NCI-H82 (cell line): ENCODE data around the gene INF2.
A peak's percentile ranks its signal among the peaks of the same experiment; 100 is the strongest.
"Not testable (repeated sequence)": the region's sequence is repeated elsewhere in the genome, so short reads cannot be mapped to it uniquely, and the experiment has no call there.

Experiments used
- DNase-seq: peaks from one replicate; lab custom pipeline; 2025; lab: John Stamatoyannopoulos, UW

The INF2 gene

DNA sequence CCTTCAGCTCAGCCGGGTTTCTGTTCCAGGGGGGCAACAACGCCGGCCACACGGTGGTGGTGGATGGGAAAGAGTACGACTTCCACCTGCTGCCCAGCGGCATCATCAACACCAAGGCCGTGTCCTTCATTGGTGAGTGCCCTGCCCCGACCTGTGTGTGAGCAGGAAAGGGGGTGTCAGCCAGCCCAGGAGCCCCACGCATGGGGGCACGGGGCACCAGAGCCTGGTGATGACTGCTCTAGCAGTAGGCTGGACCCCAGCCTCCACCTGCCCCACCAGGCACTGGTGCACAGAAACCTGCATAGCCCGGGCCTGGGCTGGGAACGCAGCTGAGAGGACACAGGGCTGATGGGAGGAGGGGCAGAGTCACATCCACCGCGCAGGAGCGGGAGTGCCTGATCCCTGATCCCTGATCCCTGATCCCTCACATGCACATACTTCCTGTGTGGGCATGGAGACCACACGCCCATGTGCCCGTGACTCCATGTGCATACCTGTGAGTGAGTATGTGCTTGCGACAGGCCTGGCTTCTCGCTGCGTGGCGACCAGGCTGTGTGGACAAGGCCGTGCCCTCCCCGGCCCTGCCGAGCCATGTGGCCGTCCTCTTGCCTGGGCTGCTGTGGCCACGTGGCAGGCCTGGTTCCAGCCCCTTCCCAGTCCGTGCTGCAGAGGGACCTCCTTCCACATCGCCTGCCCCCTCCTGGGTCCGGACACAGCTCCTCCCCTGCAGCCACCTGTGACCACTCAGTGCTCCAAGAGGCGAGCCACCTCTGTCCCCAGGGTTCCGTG lies 45.8 kb downstream of the INF2 start:
- DNase-seq = peak; percentile 5

DNA sequence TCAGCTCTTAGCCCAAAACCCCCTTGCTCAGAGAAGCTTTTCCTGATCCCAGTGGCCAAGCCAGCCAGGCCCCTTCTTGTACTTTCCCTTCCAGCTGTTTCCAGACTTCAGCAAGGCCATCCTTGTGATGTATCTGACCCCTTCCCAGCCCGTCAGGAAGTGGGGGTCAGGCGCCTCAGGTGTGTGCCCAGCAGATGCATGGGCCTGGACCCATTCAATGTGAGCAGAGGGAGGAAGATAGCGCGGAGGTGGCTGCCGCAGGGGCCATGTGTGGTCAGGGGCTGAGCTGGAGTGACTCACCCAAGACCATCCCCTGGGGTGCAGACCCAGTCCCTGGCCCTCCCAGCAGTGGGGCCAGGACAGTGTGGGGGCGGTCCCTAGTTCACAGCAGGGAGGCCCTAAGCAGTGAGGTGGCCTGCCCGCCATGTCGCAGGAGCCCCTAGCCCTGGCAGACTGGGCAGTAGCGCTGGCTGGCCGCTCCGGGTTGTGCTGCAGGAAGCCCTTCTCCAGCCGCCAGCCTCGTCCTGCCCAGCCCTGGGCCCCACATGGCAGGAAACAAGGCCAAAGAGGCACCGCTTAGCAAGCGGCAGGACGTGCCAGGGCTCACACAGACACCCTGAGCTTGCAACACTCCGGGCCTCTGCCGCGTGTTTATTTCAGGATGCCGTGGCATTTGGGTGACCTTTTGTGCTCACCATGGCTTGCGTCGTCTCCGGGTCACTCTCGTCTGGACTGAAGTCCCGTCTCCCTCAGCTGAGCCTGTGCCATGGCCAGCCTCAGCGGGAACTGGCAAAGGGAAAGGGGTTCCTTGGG lies 46.6 kb downstream of the INF2 start:
- no peak for DNase-seq

DNA sequence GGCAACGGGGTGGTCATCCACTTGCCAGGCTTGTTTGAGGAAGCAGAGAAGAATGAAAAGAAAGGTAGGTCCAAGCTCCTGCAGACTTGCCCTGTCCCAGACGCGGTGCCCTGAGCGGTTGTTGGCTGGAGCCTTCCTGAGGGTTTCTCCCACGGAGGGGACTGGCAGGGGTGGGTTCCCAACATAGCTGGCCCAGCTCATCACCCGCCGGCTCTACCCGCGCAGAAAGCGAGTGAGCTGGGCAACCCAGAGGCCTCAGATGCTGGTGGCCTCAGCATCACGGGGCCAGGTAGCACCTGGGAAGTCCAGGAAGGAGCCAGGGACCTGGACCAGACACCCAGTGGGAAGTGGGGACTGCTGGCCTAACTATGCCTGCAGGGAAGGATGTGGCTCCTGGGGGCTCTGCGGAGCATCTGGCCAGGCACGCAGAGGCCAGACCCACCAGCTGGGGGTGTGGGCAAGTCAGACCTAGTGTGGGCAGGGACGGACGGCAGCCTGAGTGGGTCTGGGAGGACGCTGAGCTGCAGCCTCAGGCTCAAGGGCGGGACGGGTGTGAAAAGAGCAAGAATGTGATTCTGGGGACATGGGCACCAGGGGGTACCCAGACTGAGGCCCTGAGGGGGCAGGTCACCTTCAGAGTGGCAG lies 49.1 kb downstream of the INF2 start:
- DNase-seq = no peak

DNA sequence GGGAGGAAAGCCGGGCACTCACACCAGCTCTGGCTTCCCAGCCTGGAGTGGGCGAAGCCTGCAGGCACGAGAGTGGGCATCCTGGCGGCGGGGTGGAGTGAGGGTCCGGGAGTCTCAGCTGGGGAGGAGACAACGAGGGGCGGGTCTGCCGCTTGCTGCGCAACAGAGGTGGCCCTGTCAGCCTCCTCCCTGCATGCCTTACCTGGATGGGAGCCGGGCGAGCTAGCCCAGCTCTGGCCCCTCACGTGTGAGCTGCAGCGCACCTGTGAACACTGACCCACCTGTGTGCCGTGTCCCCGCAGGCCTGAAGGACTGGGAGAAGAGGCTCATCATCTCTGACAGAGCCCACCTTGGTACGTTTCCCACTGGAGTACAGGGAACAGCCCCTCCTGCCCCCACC lies 49.6 kb downstream of the INF2 start:
- no peak for DNase-seq

DNA sequence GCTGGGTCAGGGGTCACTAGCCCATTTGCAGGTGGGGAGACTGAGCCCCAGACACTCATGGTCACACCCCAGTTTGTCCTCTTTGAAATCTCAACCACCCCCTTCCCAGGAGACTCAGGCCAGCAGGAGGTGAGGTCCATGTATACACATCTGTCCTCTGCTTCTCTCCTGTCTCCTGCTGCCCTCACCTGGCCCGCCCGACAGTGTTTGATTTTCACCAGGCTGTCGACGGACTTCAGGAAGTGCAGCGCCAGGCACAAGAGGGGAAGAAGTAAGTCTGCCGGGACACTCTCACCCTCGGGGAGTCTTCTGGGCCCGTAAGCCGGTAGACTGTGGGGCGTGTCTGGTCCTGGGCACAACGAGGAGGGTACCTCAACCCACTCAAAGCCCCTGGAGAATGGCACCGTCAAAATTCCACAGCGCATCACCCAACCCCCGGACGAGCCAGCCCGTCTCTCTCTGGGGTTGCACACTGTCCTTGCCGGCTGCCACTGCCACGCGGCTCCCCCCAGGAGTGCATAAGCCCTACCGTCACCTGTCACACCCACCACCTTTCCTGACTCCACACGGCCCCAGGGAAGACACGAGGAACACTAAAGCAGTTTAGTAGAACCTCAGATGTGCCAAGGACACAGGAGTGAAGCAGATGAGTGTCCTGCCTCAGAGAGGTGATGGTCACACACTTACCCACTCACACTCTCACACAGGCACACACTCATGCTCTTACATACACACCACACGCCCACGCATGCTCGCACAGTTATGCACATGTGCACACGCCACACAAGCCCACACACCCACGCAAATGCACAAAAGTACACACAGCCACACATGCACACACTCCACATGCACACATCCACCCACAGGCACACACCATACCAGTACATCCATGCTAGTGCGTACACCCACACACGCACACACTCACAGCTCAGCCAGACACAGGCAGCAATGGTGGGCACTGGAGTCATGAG lies 50.4 kb downstream of the INF2 start:
- no peak for DNase-seq

DNA sequence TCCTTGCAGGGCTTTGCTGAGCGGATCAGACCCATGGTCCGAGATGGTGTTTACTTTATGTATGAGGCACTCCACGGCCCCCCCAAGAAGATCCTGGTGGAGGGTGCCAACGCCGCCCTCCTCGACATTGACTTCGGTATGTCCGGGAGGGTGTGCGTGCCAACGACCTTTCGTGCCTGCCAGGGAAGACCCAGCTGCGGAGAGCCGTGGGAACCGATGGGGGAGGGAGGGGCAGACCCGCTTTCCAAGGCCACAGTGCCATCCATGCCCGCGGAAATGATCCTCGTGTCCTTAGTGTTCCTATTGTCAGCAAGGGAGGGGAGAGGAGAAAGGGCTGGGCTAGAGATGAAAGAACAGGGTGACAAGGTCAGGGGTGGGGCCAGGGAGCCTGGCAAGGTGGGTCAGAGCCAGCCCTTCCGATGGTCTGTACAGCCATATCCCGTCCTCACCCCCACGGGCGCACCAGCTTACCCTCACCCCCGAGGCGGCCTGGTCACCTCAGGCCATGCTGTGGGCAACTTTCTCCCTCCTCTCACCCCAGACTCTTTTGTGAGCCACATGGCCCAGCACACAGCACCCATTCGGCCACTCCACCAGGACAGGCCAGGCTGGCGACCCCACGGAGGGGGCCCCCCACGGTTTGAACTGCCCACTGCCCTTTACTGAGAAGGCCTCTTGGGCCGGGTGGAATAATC lies 51.8 kb downstream of the INF2 start:
- DNase-seq = no peak

DNA sequence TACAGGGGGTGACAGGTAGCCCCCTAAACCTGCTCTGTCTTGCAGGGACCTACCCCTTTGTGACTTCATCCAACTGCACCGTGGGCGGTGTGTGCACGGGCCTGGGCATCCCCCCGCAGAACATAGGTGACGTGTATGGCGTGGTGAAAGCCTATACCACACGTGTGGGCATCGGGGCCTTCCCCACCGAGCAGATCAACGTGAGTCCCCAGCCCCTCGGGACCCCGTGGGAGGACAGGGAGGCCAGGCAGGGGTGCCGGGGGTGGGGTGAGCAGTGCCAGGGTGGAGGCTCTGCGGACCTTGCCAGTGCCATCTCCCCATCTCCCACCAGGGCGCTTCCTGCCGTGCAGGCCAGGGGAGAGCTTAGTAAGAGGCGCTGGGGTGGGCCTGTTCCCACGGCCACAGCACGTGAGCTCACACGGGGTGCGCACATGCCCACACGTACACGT lies 52.4 kb downstream of the INF2 start:
- no peak for DNase-seq

DNA sequence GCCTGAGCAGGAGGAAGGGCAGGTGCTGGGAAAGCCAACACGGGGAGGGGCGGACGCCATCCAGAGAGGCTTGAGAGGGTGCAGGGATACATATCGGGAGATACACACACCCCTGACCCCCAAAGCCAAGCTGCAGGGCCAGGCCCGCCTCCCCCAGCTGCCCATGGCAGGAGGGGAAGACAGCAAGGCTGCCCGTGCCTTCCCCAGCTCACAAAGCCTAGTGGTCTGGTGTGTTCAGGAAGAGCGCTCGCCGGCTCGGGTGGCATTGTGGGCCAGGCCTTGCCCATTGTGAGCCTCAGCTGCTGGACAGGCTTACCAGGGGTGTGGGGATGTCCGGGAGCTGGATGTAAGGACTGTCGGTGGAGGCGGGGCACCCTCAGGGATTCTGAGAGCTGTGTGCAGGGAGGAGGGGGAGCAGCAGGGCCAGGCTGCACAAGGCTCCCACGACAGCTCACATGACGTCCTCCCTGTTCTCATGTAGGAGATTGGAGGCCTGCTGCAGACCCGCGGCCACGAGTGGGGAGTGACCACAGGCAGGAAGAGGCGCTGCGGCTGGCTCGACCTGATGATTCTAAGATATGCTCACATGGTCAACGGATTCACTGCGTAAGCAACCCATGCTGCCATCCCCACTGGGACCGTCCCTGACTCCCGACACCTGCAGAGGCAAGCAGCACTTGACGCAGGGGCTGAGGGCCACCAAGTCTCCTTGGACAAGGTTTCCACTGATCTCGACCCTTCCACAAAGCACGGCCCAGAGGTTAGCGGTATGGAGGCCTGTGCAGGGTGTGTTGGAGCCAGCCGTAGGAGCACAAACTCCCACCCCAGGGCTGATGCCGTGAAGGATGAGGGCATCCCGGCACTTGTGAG lies 53.4 kb downstream of the INF2 start:
- no peak for DNase-seq

DNA sequence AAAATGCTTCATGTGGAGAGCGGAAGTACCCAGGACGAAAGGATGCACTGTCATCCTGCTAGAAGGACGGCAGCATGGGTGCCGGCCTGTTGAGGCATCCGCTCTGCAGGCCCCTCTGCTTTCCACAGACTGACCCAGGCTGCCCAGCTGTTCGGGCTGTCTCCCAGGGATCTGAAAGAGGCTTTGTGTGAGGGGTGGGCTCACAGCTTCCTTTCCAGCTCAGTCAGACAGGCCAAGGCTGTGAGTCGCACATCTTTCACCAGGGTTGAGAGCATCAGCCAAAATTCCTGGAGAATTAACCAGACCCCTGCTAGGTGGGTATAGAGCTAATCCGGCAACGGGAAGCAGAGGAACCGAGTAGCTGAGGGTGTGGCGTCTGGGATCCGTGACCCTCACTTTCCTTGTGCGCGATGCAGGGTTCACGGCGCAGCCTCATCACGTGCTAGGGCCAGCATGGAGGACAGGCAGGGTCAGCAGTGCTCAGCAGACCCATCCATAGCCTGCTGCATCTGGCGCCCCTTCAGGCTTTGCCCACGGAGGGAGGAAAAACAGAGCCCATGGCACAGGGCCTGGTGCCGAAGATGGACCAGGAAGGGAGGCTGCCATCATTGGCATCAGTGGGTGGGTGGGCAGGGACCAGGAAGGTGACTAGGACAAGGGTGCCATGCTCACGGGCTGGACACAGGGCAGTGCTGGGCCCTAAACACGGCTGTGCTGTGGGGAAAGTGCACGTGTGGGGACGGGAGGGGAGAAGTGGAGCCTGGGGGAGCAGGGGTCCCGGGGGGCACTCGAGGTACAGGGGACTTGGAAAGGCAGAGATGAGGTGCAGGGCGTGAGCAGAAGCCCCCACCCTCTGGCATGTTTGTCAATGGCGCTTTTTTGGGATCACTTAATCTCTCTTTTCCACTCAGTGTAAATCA lies 54.3 kb downstream of the INF2 start:
- no peak for DNase-seq

DNA sequence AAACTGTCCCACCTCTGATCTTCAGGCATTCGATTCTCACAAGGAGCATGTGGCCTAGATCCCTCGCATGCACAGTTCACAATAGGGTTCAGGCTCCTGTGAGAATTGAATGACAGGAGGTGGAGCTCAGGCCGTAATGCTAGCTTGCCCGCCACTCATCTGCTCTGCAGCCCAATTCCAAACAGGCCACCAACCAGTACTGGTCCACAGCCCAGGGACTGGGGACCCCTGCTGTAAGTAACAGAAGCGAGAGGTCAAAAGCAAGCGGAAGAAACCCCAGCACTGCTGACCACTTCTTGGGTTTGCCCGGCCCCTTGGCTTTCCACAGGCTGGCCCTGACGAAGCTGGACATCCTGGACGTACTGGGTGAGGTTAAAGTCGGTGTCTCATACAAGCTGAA lies 55.1 kb downstream of the INF2 start:
- DNase-seq = no peak

DNA sequence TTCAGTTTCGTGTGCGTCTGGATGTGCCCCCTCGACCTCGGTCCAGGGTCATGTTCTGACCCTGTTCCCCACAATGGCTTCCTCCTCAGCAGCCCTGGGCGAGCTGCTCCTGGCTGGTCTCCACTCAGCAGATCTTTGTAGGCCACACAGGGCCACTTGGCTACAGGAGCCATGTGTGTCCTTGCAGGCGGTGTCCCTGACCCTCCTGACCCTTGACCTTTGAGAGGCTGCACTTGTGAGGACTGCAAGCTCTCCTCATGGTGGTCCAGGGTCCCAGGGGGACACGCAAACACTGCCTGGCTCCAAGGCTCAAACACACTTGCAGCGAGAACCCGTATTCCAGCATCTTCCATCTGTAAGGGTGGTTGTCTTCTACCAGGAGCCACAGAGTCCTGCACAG lies 56.0 kb downstream of the INF2 start:
- no peak for DNase-seq

DNA sequence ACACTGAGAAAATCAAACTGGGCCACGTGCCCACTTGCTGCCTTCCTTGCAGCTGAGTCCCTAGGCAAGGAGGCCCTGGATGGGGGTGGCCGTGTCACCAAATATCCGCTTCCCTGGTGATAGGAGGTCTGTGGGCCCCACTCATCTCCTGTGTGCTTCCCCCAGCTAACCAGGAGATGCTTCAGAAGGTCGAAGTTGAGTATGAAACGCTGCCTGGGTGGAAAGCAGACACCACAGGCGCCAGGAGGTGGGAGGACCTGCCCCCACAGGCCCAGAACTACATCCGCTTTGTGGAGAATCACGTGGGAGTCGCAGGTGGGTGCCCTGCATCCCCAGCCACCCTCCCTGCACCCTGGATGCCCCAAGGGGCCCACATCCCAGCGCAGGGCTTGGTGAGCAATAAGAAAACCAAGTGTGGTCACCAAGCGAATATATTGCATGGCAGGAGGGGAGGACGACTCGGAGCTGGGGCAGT lies 56.7 kb downstream of the INF2 start:
- DNase-seq = no peak

DNA sequence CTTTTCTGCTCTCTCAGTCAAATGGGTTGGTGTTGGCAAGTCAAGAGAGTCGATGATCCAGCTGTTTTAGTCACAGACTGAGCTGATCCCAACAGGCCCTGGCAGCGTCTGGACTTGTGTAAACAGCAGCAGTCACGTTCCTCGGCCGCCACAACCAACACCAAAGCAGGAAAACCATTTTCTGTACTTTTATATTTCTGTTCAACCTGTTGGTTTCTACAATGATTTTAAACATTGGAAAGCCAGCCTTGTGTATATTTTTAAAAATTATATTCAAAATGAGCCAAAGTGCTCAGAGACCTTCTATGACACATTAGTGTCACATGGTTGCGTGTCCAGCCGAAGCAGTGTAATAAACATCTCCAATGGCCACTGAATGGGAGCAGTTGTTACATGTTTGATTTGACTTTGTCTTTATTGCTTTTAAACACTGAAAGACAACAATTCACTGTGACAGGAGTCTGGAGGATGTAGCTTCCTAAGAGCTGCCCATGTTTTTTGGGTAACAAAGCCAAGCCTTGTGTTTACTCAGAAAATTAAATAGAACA lies 57.6 kb downstream of the INF2 start:
- no peak for DNase-seq

DNA sequence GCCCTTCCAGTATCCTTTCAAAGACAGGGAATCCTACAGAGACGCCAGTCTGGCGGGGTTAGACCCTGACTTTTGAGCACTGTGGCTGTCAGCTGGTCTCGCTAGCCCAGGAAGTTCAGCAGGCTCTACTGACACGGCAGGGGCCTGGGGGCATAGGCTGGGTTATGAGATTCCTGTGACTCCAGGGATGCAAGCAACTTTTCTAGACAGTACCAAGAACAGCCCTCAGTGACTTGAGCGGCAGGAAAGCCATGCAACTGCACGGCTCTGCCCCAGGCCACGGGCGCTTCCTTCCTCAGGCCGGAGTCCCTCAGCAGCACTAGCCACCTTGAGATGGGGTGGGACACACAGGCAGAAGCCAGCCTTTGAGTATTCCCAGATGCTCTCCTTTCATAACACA lies 58.5 kb downstream of the INF2 start:
- DNase-seq = no peak

DNA sequence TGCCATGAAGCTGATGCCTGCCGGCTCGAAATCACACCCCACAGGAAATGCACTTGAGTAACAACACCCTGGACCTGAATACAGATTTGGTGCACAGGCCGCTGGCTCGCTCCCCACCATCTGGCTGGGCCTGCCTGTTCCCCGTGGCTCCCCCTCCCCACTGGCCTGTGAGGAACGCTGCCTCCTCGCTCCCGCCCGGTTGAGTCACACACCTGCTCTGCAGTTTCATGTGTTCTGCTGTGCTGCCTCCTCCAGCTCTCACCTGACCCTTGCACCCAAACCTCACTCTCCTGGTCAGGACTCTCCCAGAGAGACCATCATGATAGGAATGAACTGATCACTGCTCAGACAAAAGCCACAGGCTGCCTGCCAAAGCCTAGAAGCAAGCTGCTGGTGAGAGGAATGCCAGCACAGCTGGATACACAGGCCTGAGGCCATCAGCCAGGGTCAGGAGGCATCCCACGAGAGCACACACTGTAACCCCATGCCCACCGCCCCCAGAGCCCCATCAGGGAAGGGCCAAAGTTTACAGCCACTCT lies 59.8 kb downstream of the INF2 start:
- DNase-seq = no peak

DNA sequence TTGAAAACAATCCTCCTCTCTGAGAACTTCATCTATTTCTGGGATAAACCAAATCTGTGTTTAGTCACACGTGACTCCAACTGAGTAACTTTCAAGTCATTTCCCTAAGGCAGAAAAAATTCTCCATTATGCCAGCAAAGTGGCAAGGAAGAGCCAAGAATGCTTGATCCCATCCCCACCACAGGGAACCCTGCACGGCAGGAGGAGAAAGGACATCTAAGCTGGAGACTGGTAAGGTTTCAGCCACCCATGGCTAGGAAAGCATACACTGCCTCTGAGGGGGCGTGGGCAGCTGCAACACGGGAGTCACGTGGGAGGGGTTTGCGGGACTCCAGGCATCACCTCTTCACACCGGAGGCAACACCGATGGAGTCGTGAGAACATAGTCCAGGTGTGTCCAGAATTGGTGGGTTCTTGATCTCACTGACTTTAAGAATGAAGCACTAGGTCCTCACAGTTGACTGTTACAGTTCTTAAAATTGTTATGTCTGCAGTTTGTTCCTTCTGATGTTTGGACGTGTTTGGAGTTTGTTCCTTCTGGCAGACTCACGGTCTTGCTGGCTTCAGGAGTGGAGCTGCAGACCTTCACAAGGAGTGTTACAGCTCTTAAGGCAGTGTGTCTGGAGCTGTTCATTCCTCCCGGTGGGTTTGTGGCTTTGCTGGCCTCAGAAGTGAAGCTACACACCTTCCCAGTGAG lies 60.8 kb downstream of the INF2 start:
- DNase-seq = no peak

DNA sequence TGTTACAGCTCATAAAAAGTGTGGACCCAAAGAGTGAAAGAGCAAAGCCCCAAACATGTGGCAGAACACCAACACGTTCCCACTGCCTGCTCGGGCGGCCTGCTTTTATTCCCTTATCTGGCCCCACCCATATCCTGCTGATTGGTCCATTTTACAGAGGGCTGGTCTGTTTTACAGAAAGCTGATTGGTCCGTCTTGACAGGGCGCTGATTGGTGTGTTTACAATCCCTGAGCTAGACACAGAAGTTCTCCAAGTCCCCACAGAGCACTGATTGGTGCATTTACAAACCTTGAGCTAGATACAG lies 61.3 kb downstream of the INF2 start:
- not testable (repeated sequence) for DNase-seq
